GM12891 (cell line): ENCODE measurements around the gene PPHLN1.

ENCODE experiments used
- POLR2A ChIP-seq: IDR thresholded peaks from 2 replicates; pipeline ENCODE4 v1.6.1; 2011; ENCODE audit warnings: low read depth, low read length, control low read depth
- POLR2AphosphoS5 ChIP-seq: IDR thresholded peaks from 2 replicates; pipeline ENCODE4 v1.6.1; 2011; ENCODE audit warnings: low read depth, low read length, control low read depth
- POU2F2 ChIP-seq: IDR thresholded peaks from 2 replicates; pipeline ENCODE4 v1.6.1; 2011; ENCODE audit warnings: low read depth, mild to moderate bottlenecking, control low read depth, low read length, moderate library complexity
- SPI1 ChIP-seq: IDR thresholded peaks from 2 replicates; pipeline ENCODE4 v1.6.1; 2011; ENCODE audit warnings: low read depth, low read length, control low read depth
- TAF1 ChIP-seq: IDR thresholded peaks from 2 replicates; pipeline ENCODE4 v1.6.1; 2011; ENCODE audit warnings: low read depth, low read length, control low read depth

GRCh38 chr12:42285431-42285830 lies 40.5 kb upstream of the PPHLN1 start:
- TF ChIP-seq TAF1 (no peak), POLR2A (no peak), SPI1 (no peak), POLR2AphosphoS5 (no peak), POU2F2 (no peak)
